Smooth muscle cell of the umbilical artery (primary cell): ENCODE measurements around the gene OR5M11. TPM values are rescaled to one million over a fixed set of nuclear protein-coding genes. Genes with fewer than 3 reads are reported as not detected.

Experiments used
- total RNA-seq: library from RNA; depleted of rRNA; stranded (reverse); fragments of >200 nt; gene quantifications from 2 replicates; pipeline ENCODE4 v1.2.3, GENCODE V29; 2014

OR5M11 gene
- total RNA-seq, result not detected in 2 replicates

GRCh38 chr11:56543157-56543556, at the start of gene OR5M11:
Gene OR5M11 (minus strand): TSS chr11:56543257. CDS start chr11:56543257, 0 bp downstream.

GRCh38 chr11:56577621-56578020, 34.6 kb upstream of the OR5M11 start, which contains the start of gene OR5M10:
Gene OR5M10 (minus strand): TSS chr11:56577721. CDS start chr11:56577721, 0 bp downstream.

Other genes starting within 250 kb of the OR5M11 start
- not detected in 2 replicates for gene OR8K3, start 228.1 kb downstream of the OR5M11 start, total RNA-seq
- not detected in 2 replicates for gene OR8K1, start 197.2 kb downstream of the OR5M11 start, total RNA-seq
- not detected in 2 replicates for gene OR8J1, start 189.0 kb downstream of the OR5M11 start, total RNA-seq
- not detected in 2 replicates for gene OR8U1, start 167.6 kb downstream of the OR5M11 start, total RNA-seq
- not detected in 2 replicates for gene OR5AL1, start 130.6 kb downstream of the OR5M11 start, total RNA-seq
- gene OR5M3, start 69.9 kb downstream of the OR5M11 start, total RNA-seq, result not detected in 2 replicates
- gene OR5M8, start 51.9 kb downstream of the OR5M11 start, total RNA-seq, result not detected in 2 replicates
- gene OR5M10, start 34.5 kb upstream of the OR5M11 start, total RNA-seq, result not detected in 2 replicates
- not detected in 2 replicates for gene OR5M1, start 71.6 kb upstream of the OR5M11 start, total RNA-seq
- not detected in 2 replicates for gene OR5AP2, start 99.2 kb upstream of the OR5M11 start, total RNA-seq
- gene OR5AR1, start 120.4 kb upstream of the OR5M11 start, total RNA-seq, result not detected in 2 replicates
- gene OR9G1, start 155.8 kb upstream of the OR5M11 start, total RNA-seq, result not detected in 2 replicates
- not detected in 2 replicates for gene OR9G4, start 205.4 kb upstream of the OR5M11 start, total RNA-seq